SK-MEL-5 (cell line): ENCODE data around the gene FOXF1. TPM values are rescaled to one million over a fixed set of nuclear protein-coding genes. Genes with fewer than 3 reads are reported as not detected.

ENCODE experiments used
- DNase-seq: peaks from one replicate; pipeline ENCODE4 v3.0.0-alpha.2; 2016; ENCODE audit warnings: low read depth, low spot score
- in situ Hi-C: cut with HindIII; loops from 2 replicates; pipeline ENCODE4 v1.10.0; 2016; ENCODE audit warnings: low sequenced_read_pairs, high pct_unique_total_duplicates, low pct_unique_long_range_greater_than_20kb
- total RNA-seq: library from RNA; depleted of rRNA; stranded (reverse); fragments of >200 nt; shearing (Covaris generic); gene quantifications from 2 replicates; pipeline ENCODE4 v1.2.3, GENCODE V29; 2014; rRNA removed

Gene FOXF1
- total RNA-seq, 1 experiment from 2014 or later, result 0.03 TPM

- DNase-seq, result no peak
- in situ Hi-C loops, result no loop called here
Observed at GRCh38 chr16:86559802-86560305, 49.5 kb downstream of the FOXF1 start.

- in situ Hi-C loops, result no loop called here
- no peak for DNase-seq
Observed at GRCh38 chr16:86562356-86562755, 52.0 kb downstream of the FOXF1 start.

DNA sequence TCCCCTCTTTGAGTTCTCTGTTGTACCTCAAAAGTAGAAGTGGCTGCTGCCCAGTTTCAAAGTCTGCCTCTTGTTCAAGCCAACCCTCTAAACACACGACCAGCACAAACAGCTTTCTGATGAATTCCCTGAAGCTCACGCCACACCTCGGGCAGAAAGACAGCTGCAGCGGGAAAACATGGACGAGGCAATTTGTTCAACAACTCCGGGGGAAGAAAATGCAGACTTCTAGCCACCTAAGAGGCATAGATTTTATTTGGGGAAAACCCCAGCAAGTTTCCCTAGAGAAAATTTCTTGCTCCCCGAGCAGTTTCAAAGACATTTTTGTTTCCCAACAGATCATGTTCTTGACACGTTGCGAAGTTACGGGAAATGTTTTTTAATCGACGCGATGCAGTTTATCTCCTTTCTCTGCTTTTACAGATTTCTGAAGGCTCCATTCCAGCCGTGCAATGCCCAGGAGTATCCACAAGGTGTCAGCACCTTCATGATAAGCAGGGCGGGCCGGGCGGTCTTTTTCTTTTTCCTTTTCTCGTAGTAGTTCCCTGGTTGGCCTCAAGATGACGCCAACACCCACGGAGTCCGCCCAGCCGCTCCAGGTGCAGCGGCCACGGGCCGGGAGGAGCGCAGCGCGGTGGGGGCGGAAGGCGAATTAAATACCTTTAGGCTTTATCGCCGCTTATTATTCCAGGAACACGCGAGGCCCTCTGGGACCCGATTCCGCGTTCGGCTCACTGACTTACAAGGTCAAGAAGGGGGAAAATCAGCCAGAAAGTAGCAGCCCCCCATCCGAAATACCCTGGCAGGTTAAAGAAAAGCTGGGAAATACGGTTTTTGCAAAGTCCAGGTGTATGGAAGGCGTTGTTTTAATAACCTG lies 53.4 kb downstream of the FOXF1 start:
- in situ Hi-C loops, result no loop called here

More for the DNA sequence above, 53.4 kb downstream of the FOXF1 start:
- DNase-seq, result peak; percentile 80

Other genes starting within 250 kb of the FOXF1 start
- 6.3 and 9.1 TPM in 2 replicates for gene MTHFSD, start 44.7 kb downstream of the FOXF1 start, total RNA-seq
- gene FOXC2, start 56.3 kb downstream of the FOXF1 start, total RNA-seq, result not detected in 2 replicates
- gene FOXL1, start 68.0 kb downstream of the FOXF1 start, total RNA-seq, result not detected in 2 replicates